Hepatocyte (in vitro differentiated cells): ENCODE data around the gene LSM4. TPM values are rescaled to one million over a fixed set of nuclear protein-coding genes. Genes with fewer than 3 reads are reported as not detected.

Experiments
- DNase-seq: peaks from one replicate; pipeline ENCODE4 v3.0.0-alpha.2; 2016; ENCODE audit warnings: low spot score
- H2AFZ ChIP-seq: fragments of 200-600 bp; sonication (generic); 2 replicates; pipeline ENCODE4 v1.6.0; 2016; ENCODE audit warnings: antibody characterized with exemption, mild to moderate bottlenecking
- H3K27ac ChIP-seq: fragments of 200-600 bp; sonication (generic); 2 replicates; pipeline ENCODE4 v1.5.1; 2016; ENCODE audit warnings: mild to moderate bottlenecking
- H3K27me3 ChIP-seq: fragments of 200-600 bp; sonication (generic); 2 replicates; pipeline ENCODE4 v1.6.1; 2016
- H3K36me3 ChIP-seq: fragments of 200-600 bp; sonication (generic); replicated peaks from 2 replicates; pipeline ENCODE4 v1.5.1; 2016; ENCODE audit warnings: low read depth; ENCODE audit not compliant: insufficient read depth
- H3K4me1 ChIP-seq: fragments of 200-600 bp; sonication (generic); 2 replicates; pipeline ENCODE4 v1.5.1; 2016; ENCODE audit warnings: mild to moderate bottlenecking, moderate library complexity; ENCODE audit not compliant: insufficient read depth
- H3K4me2 ChIP-seq: fragments of 200-600 bp; sonication (generic); 2 replicates; pipeline ENCODE4 v1.6.0; 2016
- H3K4me3 ChIP-seq: fragments of 200-600 bp; sonication (generic); 2 replicates; pipeline ENCODE4 v1.5.1; 2016; ENCODE audit warnings: mild to moderate bottlenecking
- H3K79me2 ChIP-seq: fragments of 200-600 bp; sonication (generic); 2 replicates; pipeline ENCODE4 v1.6.0; 2017; ENCODE audit warnings: mild to moderate bottlenecking
- H3K9me2 ChIP-seq: fragments of 200-600 bp; sonication (generic); replicated peaks from 2 replicates; pipeline ENCODE4 v1.6.0; 2017; ENCODE audit warnings: mild to moderate bottlenecking; ENCODE audit not compliant: insufficient read depth
- H3K9me3 ChIP-seq: fragments of 200-600 bp; sonication (generic); 2 replicates; pipeline ENCODE4 v1.5.1; 2016; ENCODE audit warnings: low read depth, mild to moderate bottlenecking
- H4K20me1 ChIP-seq: fragments of 200-600 bp; sonication (generic); 2 replicates; pipeline ENCODE4 v1.6.0; 2016; ENCODE audit warnings: mild to moderate bottlenecking; ENCODE audit not compliant: insufficient read depth, poor library complexity, severe bottlenecking
- CTCF ChIP-seq: fragments of 200-600 bp; sonication (generic); IDR thresholded peaks from 2 replicates; pipeline ENCODE4 v1.5.1; 2016; ENCODE audit warnings: antibody characterized with exemption, mild to moderate bottlenecking; ENCODE audit not compliant: poor library complexity
- EZH2 ChIP-seq: fragments of 200-600 bp; sonication (generic); IDR thresholded peaks from 2 replicates; pipeline ENCODE4 v1.6.1; 2016; ENCODE audit warnings: antibody characterized with exemption, mild to moderate bottlenecking, borderline replicate concordance
- EZH2phosphoT487 ChIP-seq: fragments of 200-600 bp; sonication (generic); IDR thresholded peaks from one replicate; pipeline ENCODE4 v1.6.1; 2018; ENCODE audit warnings: antibody characterized with exemption, mild to moderate bottlenecking, low read depth, moderate library complexity; ENCODE audit not compliant: unreplicated experiment, severe bottlenecking
- WGBS: methylation state at CpG from one replicate; pipeline ENCODE4 v1.1.6; 2016; ENCODE audit warnings: low lambda C conversion rate; ENCODE audit errors: missing lambda C conversion rate; 5-methylcytosine and 5-hydroxymethylcytosine counted together
- polyA plus RNA-seq: library from polyadenylated mRNA; unstranded; fragments of >200 nt; fragmentation: Nextera tagmentation; extraction: Ambion mirVana; gene quantifications from 2 replicates; pipeline ENCODE4 v1.2.1, GENCODE V29; 2016
- total RNA-seq: library from RNA; depleted of rRNA; stranded (reverse); fragments of >200 nt; gene quantifications from 2 replicates; pipeline ENCODE4 v1.2.3, GENCODE V29; 2014

LSM4 gene
- total and polyA plus RNA-seq, 2 experiments from 2014 or later: 185 to 218 TPM

- Histone ChIP-seq H3K4me3 (no peak overlapping the region), H2AFZ (no peak overlapping the region), H4K20me1 (no peaks in the 10 kb centered on the region), H3K4me2 (no peak overlapping the region), H3K27ac (no peak overlapping the region), H3K36me3 (no peaks in the 10 kb centered on the region), H3K27me3 (no peaks in the 10 kb centered on the region), H3K9me3 (no peaks in the 10 kb centered on the region), H3K9me2 (no peaks in the 10 kb centered on the region), H3K4me1 (peaks cover 38% of the 10 kb centered on the region), H3K79me2 (peaks cover 18% of the 10 kb centered on the region)
- TF ChIP-seq CTCF: no peak
- WGBS: 97% methylated on average over 7 of the region's 7 CpGs
- DNase-seq: no peak
Measured at GRCh38 chr19:18308948-18309325, 13.9 kb downstream of the LSM4 start.

GRCh38 chr19:18308051-18308947 lies 14.6 kb downstream of the LSM4 start:
- WGBS: 97% methylated on average over 20 of the region's 20 CpGs
- no peak for DNase-seq
- Histone ChIP-seq H3K4me2 (no peak overlapping the region), H3K9me2 (no peaks in the 10 kb centered on the region), H3K27me3 (no peaks in the 10 kb centered on the region), H3K79me2 (peaks cover 12% of the 10 kb centered on the region), H3K27ac (no peak overlapping the region), H3K36me3 (no peaks in the 10 kb centered on the region), H3K9me3 (no peaks in the 10 kb centered on the region), H4K20me1 (no peaks in the 10 kb centered on the region), H3K4me3 (no peak overlapping the region), H3K4me1 (peaks cover 45% of the 10 kb centered on the region), H2AFZ (no peak overlapping the region)
- TF ChIP-seq EZH2phosphoT487: no peak
- TF ChIP-seq EZH2: no peak
- TF ChIP-seq CTCF: no peak

- H3K4me3 ChIP-seq: no peak overlapping the region
- peaks cover 46% of the 10 kb centered on the region for H3K4me1 ChIP-seq
- no peaks in the 10 kb centered on the region for H3K9me2 ChIP-seq
- no peaks in the 10 kb centered on the region for H3K9me3 ChIP-seq
- peak overlapping the region; percentile 34 for H3K27ac ChIP-seq
- H2AFZ ChIP-seq: no peak overlapping the region
- no peaks in the 10 kb centered on the region for H3K36me3 ChIP-seq
- peaks cover 3% of the 10 kb centered on the region for H3K79me2 ChIP-seq
- 95% methylated on average over 19 of the region's 19 CpGs for WGBS
- TF ChIP-seq CTCF (no peak), EZH2 (no peak), EZH2phosphoT487 (no peak)
- no peak overlapping the region for H3K4me2 ChIP-seq
- H4K20me1 ChIP-seq: no peaks in the 10 kb centered on the region
- no peak for DNase-seq
- no peaks in the 10 kb centered on the region for H3K27me3 ChIP-seq
Measured at GRCh38 chr19:18307271-18307681, 15.6 kb downstream of the LSM4 start.
